Mucosa of descending colon (tissue), 3 donors: ENCODE data around the gene ITGAL. TPM values are rescaled to one million over a fixed set of nuclear protein-coding genes. Genes with fewer than 3 reads are reported as not detected.
A peak's percentile ranks its signal among the peaks of the same experiment; 100 is the strongest.

ENCODE experiments used
- ATAC-seq: fragments of 200-7000 bp; cut with Tn5 transposase; one replicate; pipeline ENCODE4 v1.9.1; 2020; ENCODE audit warnings: mild to moderate bottlenecking, moderate library complexity
- DNase-seq, 3 donors: peaks; one replicate each; pipeline ENCODE4 v3.0.0-alpha.2; 2020
- H3K36me3 ChIP-seq: fragments of 200-600 bp; one replicate; pipeline ENCODE4 v1.8.0; 2021; ENCODE audit warnings: low read depth, mild to moderate bottlenecking
- H3K4me1 ChIP-seq: fragments of 200-600 bp; one replicate; pipeline ENCODE4 v1.8.0; 2021; ENCODE audit warnings: low read depth, mild to moderate bottlenecking
- H3K4me3 ChIP-seq: fragments of 200-600 bp; one replicate; pipeline ENCODE4 v1.8.0; 2021; ENCODE audit warnings: mild to moderate bottlenecking
- H3K9me3 ChIP-seq: fragments of 200-600 bp; one replicate; pipeline ENCODE4 v1.8.0; 2021; ENCODE audit warnings: mild to moderate bottlenecking
- CTCF ChIP-seq: fragments of 200-600 bp; IDR thresholded peaks from one replicate; pipeline ENCODE4 v1.8.0; 2022; ENCODE audit warnings: antibody characterized with exemption, mild to moderate bottlenecking
- intact Hi-C, 2 donors: fragments of 100-400 bp; cut with DNase I in 1 of 2; cut with micrococcal nuclease in 1 of 2; formaldehyde crosslinking; loops; one replicate each; pipeline versions ENCODE4 v1.11.0 to v1.11.1; 2022; cut with DNase I, micrococcal nuclease
- total RNA-seq, 3 donors: library from RNA; stranded (reverse); fragmentation: NEBNext Ultra II Directional in 2 of 3; extraction: Animal tissue kit (Norgen Biotek cat#: 25700) in 2 of 3; gene quantifications; one replicate each; pipeline versions ENCODE4 v1.2.1 to v1.2.4, GENCODE V29; 2021 to 2023
- donor health status: DM: no; HTN: no; CAD: no; lungs with moderate emphysema.
- donor health status: DM: no; HTN: no; CAD: no.
- donor health status: DM: no; HTN: yes; CAD: no.

The ITGAL gene
- total RNA-seq, 3 donors from 2014 or later, result 8.1 to 14.8 (median 8.5) TPM

GRCh38 chr16:30526823-30527634 is 54.5 kb downstream of the ITGAL start:
- ATAC-seq (peak; percentile 92), DNase-seq (peak; percentile 99)
- H3K4me3 ChIP-seq, result peak overlapping the region; percentile 61
- no peaks in the 10 kb centered on the region for H3K36me3 ChIP-seq
- peaks cover 16% of the 10 kb centered on the region for H3K4me1 ChIP-seq
- H3K9me3 ChIP-seq, result no peaks in the 10 kb centered on the region
- intact Hi-C loops, result no loop called here
- peak; percentile 8 for TF ChIP-seq CTCF

GRCh38 chr16:30527635-30528178 is 55.2 kb downstream of the ITGAL start:
- Histone ChIP-seq H3K4me3 (peak overlapping the region; percentile 61), H3K36me3 (no peaks in the 10 kb centered on the region), H3K4me1 (peaks cover 16% of the 10 kb centered on the region), H3K9me3 (no peaks in the 10 kb centered on the region)
- peak; percentile 6 for ATAC-seq
- no peak for TF ChIP-seq CTCF
- DNase-seq, result peak in 1 of 3 donors; percentile 56
- intact Hi-C loops, result no loop called here

- Histone ChIP-seq H3K9me3 (no peaks in the 10 kb centered on the region), H3K4me1 (peaks cover 28% of the 10 kb centered on the region), H3K36me3 (no peaks in the 10 kb centered on the region), H3K4me3 (no peak overlapping the region)
- intact Hi-C loops, result no loop called here
- TF ChIP-seq CTCF, result no peak
- DNase-seq, result no peak
- ATAC-seq, result no peak
Observed at GRCh38 chr16:30528799-30529457, 56.4 kb downstream of the ITGAL start.

GRCh38 chr16:30530163-30531037 is 57.9 kb downstream of the ITGAL start:
- H3K36me3 ChIP-seq, result peaks cover 2% of the 10 kb centered on the region

More at GRCh38 chr16:30530163-30531037, 57.9 kb downstream of the ITGAL start:
- no peak for TF ChIP-seq CTCF
- ATAC-seq (no peak), DNase-seq (no peak)
- intact Hi-C loops, result no loop called here
- peaks cover 26% of the 10 kb centered on the region for H3K4me1 ChIP-seq
- H3K9me3 ChIP-seq, result no peaks in the 10 kb centered on the region
- no peak overlapping the region for H3K4me3 ChIP-seq
